Lung (tissue), 12 donors: ENCODE measurements around the gene NDUFB10. TPM values are rescaled to one million over a fixed set of nuclear protein-coding genes. Genes with fewer than 3 reads are reported as not detected.

Experiments used
- ATAC-seq: fragments of 200-7000 bp; cut with Tn5 transposase; one replicate; pipeline ENCODE4 v1.9.1; 2020; ENCODE audit warnings: moderate number of reproducible peaks; ENCODE audit not compliant: insufficient read depth, low FRiP score
- DNase-seq, 3 donors: peaks; one replicate each; pipeline ENCODE4 v3.0.0-alpha.2; 2013 to 2017
- H3K27ac ChIP-seq, 2 donors: one replicate each; pipeline ENCODE4 v1.5.1; 2013; ENCODE audit warnings: mild to moderate bottlenecking in 2 of 2, moderate library complexity in 2 of 2, control low read depth in 1 of 2, inconsistent platforms in 1 of 2, low read depth in 1 of 2, low read length in 1 of 2
- H3K27me3 ChIP-seq, 3 donors: one replicate each; pipeline ENCODE4 v1.5.1; 2013; ENCODE audit warnings: low read length in 2 of 3; ENCODE audit not compliant: control insufficient read depth in 3 of 3, insufficient read depth in 3 of 3
- H3K36me3 ChIP-seq, 4 donors: one replicate each; pipeline ENCODE4 v1.5.1; 2013; ENCODE audit warnings: low read length in 4 of 4, mild to moderate bottlenecking in 1 of 4, moderate library complexity in 1 of 4; ENCODE audit not compliant: control insufficient read depth in 4 of 4, insufficient read depth in 4 of 4
- H3K4me1 ChIP-seq, 5 donors: one replicate each; pipeline ENCODE4 v1.5.1; 2013; ENCODE audit warnings: low read length in 5 of 5, mild to moderate bottlenecking in 2 of 5, moderate library complexity in 1 of 5; ENCODE audit not compliant: control insufficient read depth in 5 of 5, insufficient read depth in 5 of 5
- H3K4me3 ChIP-seq: one replicate; pipeline ENCODE4 v1.5.1; 2013; ENCODE audit warnings: mild to moderate bottlenecking, control low read depth, moderate library complexity
- H3K9ac ChIP-seq, 2 donors: one replicate each; pipeline ENCODE4 v1.5.1; 2013; ENCODE audit warnings: low read length in 2 of 2, control low read depth in 1 of 2; ENCODE audit not compliant: insufficient read depth in 1 of 2
- H3K9me3 ChIP-seq, 4 donors: one replicate each; pipeline ENCODE4 v1.5.1; 2013; ENCODE audit warnings: low read length in 3 of 4, mild to moderate bottlenecking in 1 of 4, moderate library complexity in 1 of 4; ENCODE audit not compliant: control insufficient read depth in 4 of 4, insufficient read depth in 3 of 4
- WGBS, 2 donors: extraction: QIAGEN DNeasy Blood & Tissue Kit; methylation state at CpG; one replicate each; pipeline ENCODE4 v1.1.7; 2013; 5-methylcytosine and 5-hydroxymethylcytosine counted together
- polyA plus RNA-seq, 2 donors: library from polyadenylated mRNA; stranded (reverse); fragments of 200-250 nt; gene quantifications; one replicate each; pipeline ENCODE4 v1.2.1, GENCODE V29; 2013
- total RNA-seq, 2 donors: library from RNA; depleted of rRNA in 1 of 2; stranded (reverse); fragments of >200 nt in 1 of 2; gene quantifications; one replicate each; pipeline ENCODE4 v1.2.1, GENCODE V29; 2014 to 2021
- TF ChIP-seq, protein P1 (sequence below): IDR thresholded peaks from 2 replicates; pipeline ENCODE4 v1.5.1; 2012; ENCODE audit warnings: mild to moderate bottlenecking; ENCODE audit errors: control extremely low read depth, extremely low read depth
- donor health status: control.
- donor health status: control.
- donor health status: Bipolar disorder and iron deficiency.
- donor health status: healthy.
- donor health status: DM: yes; HTN: yes; CAD: no.

Gene NDUFB10
- total and polyA plus RNA-seq, 4 donors: 107 to 187 (median 131) TPM

DNA sequence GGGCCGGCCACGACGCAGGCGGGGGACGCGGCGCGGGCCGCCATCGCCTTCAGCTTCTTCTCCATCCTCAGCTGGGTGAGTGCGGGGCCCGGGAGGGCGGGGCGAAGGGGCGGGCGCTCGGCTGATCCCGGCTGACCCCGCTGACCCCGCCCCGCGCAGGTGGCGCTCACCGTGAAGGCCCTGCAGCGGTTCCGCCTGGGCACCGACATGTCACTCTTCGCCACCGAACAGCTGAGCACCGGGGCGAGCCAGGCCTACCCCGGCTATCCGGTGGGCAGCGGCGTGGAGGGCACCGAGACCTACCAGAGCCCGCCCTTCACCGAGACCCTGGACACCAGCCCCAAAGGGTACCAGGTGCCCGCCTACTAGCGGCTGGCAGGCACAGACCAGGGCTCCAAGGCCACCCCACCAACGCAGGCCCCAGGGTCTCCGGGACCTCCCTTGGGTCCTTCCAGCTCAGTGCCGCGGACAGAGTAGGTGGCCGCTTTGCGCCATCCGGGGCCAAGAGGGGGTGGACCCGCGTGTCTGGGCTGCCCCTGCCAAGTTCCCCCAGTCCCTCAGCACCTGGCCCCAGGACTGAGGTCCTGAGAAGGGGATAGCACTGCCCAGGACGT, 33.5 kb downstream of the NDUFB10 start:
- no peak for DNase-seq
- 51 to 56% methylated on average over 44 to 50 of the region's 50 CpGs for WGBS, 2 donors
- Histone ChIP-seq H3K9ac (no peak overlapping the region), H3K9me3 (no peaks in the 10 kb centered on the region), H3K4me3 (peak overlapping the region; percentile 8), H3K4me1 (peaks cover 0 to 7% (median 6%) of the 10 kb centered on the region in 5 donors), H3K27ac (peak overlapping the region in 1 of 2 donors; percentile 52), H3K27me3 (peaks cover 0 to 30% (median 27%) of the 10 kb centered on the region in 3 donors), H3K36me3 (peaks cover 0 to 4% (median 2%) of the 10 kb centered on the region in 4 donors)
- no peak for ATAC-seq
- TF ChIP-seq, protein P1, sequence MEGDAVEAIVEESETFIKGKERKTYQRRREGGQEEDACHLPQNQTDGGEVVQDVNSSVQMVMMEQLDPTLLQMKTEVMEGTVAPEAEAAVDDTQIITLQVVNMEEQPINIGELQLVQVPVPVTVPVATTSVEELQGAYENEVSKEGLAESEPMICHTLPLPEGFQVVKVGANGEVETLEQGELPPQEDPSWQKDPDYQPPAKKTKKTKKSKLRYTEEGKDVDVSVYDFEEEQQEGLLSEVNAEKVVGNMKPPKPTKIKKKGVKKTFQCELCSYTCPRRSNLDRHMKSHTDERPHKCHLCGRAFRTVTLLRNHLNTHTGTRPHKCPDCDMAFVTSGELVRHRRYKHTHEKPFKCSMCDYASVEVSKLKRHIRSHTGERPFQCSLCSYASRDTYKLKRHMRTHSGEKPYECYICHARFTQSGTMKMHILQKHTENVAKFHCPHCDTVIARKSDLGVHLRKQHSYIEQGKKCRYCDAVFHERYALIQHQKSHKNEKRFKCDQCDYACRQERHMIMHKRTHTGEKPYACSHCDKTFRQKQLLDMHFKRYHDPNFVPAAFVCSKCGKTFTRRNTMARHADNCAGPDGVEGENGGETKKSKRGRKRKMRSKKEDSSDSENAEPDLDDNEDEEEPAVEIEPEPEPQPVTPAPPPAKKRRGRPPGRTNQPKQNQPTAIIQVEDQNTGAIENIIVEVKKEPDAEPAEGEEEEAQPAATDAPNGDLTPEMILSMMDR: no peak

DNA sequence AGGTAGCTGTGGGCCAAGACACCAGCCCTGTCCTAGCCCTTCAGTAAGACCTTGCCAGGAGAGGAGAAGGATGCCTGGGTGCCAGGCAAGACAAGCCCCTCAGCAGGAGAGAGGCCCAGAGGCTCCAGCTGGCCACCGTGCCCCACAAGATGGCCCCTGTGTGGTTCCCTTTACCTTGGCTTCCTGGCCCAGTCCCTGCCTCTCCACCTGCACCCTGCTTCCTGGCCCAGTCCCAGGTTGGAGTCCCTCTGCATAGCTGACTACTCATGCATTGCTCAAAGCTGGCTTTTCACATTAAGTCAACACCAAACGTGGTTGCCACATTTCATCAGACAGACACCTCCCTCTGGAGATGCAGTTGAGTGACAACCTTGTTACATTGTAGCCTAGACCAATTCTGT, 34.4 kb downstream of the NDUFB10 start:
- no peak for ATAC-seq

DNA sequence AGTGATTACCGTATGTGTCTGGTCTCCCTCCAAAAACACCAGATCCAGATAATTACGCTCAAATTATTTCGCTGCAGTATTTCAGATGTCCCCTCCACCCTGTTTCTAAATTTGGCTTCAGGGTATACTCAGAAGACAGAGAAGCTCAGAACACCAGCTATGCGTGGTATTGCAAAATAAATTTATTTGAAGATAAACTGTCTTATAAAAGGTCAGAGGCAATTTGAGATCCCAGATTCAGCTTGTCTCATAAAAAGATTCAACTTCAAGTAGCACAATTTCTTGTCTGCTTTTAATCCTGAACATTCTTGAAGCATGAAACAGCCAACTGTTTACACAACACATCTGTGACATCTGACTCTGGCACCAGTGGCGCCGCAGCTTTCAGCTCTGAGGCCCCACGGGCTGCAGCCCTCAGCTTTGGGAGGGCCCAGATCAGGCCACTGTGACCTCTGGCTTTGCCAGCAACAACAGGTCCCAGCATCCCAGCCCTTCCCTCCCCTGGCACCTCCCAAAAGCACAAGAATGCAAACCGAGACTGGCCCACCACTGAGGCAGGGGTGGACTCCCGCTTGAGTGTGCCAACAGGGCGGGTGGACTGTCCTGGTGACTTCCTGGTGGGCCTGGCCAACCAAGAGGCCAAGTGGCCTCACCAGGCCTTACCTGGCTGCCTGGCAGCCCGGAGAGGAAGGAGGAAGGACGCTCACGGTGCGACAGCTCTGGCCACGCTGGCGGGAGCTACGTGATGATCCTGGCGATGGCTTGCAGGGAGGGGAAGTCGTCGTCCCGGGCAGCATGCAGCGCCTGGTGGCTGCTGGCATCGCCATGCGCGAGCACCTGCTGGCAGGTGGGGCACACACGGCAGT, 38.4 kb downstream of the NDUFB10 start:
- Histone ChIP-seq H3K9ac (no peak overlapping the region), H3K27me3 (peaks cover 0 to 4% (median 0%) of the 10 kb centered on the region in 3 donors), H3K4me3 (no peak overlapping the region), H3K36me3 (peaks cover 2 to 50% (median 22%) of the 10 kb centered on the region in 4 donors), H3K27ac (peak overlapping the region in 1 of 2 donors; percentile 20), H3K9me3 (no peaks in the 10 kb centered on the region), H3K4me1 (no peaks in the 10 kb centered on the region)
- peak; percentile 20 for ATAC-seq
- 83 to 87% methylated on average over 26 of the region's 26 CpGs for WGBS, 2 donors
- TF ChIP-seq, protein P1: no peak
- DNase-seq: peak in 2 of 3 donors; percentile 33 to 52

More for the DNA sequence above, 34.4 kb downstream of the NDUFB10 start:
- 50 to 57% methylated on average over 2 of the region's 2 CpGs for WGBS, 2 donors
- H3K4me3 ChIP-seq: no peak overlapping the region
- no peak for DNase-seq
- H3K27me3 ChIP-seq: peaks cover 0 to 27% (median 24%) of the 10 kb centered on the region in 3 donors
- H3K36me3 ChIP-seq: peaks cover 0 to 12% (median 7%) of the 10 kb centered on the region in 4 donors
- H3K27ac ChIP-seq: no peak overlapping the region
- no peaks in the 10 kb centered on the region for H3K9me3 ChIP-seq
- TF ChIP-seq, protein P1: no peak
- H3K9ac ChIP-seq: no peak overlapping the region
- H3K4me1 ChIP-seq: peaks cover 0 to 7% (median 6%) of the 10 kb centered on the region in 5 donors
